SK-N-SH treated with all-trans-retinoic acid at 6 μM for 48 hours (cell line): ENCODE measurements around the gene ANKRD11.

Experiments
- ATAC-seq: fragments of 200-7000 bp; cut with Tn5 transposase; 3 replicates; pipeline ENCODE4 v1.9.1; 2020; ENCODE audit warnings: mild to moderate bottlenecking, moderate library complexity
- ARNTL ChIP-seq: fragments of 450-650 bp; formaldehyde crosslinking; IDR thresholded peaks from 2 replicates; pipeline ENCODE4 v1.5.0; 2020; ENCODE audit warnings: low read depth, mild to moderate bottlenecking, moderate library complexity, borderline replicate concordance
- BACH2 ChIP-seq: fragments of 250-450 bp; sonication (Bioruptor Pico); IDR thresholded peaks from 2 replicates; pipeline ENCODE4 v1.9.0; 2021; ENCODE audit warnings: mild to moderate bottlenecking, borderline replicate concordance
- CSDC2 ChIP-seq: fragments of 250-450 bp; sonication (Bioruptor Pico); IDR thresholded peaks from 2 replicates; pipeline ENCODE4 v1.5.0; 2020; ENCODE audit warnings: mild to moderate bottlenecking, moderate library complexity
- ESRRG ChIP-seq: fragments of 250-450 bp; sonication (Bioruptor Pico); IDR thresholded peaks from 2 replicates; pipeline ENCODE4 v1.6.1; 2021; ENCODE audit warnings: mild to moderate bottlenecking
- GLIS3 ChIP-seq: fragments of 250-450 bp; sonication (Bioruptor Pico); IDR thresholded peaks from 2 replicates; pipeline ENCODE4 v1.5.0; 2020; ENCODE audit warnings: mild to moderate bottlenecking, moderate library complexity
- ISL1 ChIP-seq: fragments of 250-450 bp; sonication (Bioruptor Pico); IDR thresholded peaks from 2 replicates; pipeline ENCODE4 v2.1.2; 2022; ENCODE audit warnings: mild to moderate bottlenecking, moderate library complexity
- OSR1 ChIP-seq: fragments of 250-450 bp; sonication (Bioruptor Pico); IDR thresholded peaks from 2 replicates; pipeline ENCODE4 v1.8.0; 2022; ENCODE audit warnings: moderate library complexity, mild to moderate bottlenecking, inconsistent platforms
- PATZ1 ChIP-seq: fragments of 250-450 bp; sonication (Bioruptor Pico); IDR thresholded peaks from 2 replicates; pipeline ENCODE4 v1.8.0; 2020; ENCODE audit warnings: mild to moderate bottlenecking, moderate library complexity, borderline replicate concordance
- PPARA ChIP-seq: fragments of 250-450 bp; sonication (Bioruptor Pico); IDR thresholded peaks from 2 replicates; pipeline ENCODE4 v1.5.0; 2020; ENCODE audit warnings: mild to moderate bottlenecking, borderline replicate concordance
- RARB ChIP-seq: fragments of 250-450 bp; sonication (Bioruptor Pico); IDR thresholded peaks from 2 replicates; pipeline ENCODE4 v1.8.0; 2021; ENCODE audit warnings: mild to moderate bottlenecking, moderate library complexity
- SNAI2 ChIP-seq: fragments of 250-450 bp; sonication (Bioruptor Pico); IDR thresholded peaks from 2 replicates; pipeline ENCODE4 v1.5.0; 2020; ENCODE audit warnings: mild to moderate bottlenecking, moderate library complexity
- TCF4 ChIP-seq: fragments of 250-450 bp; sonication (Bioruptor Pico); IDR thresholded peaks from 2 replicates; pipeline ENCODE4 v1.8.0; 2021; ENCODE audit warnings: mild to moderate bottlenecking, moderate library complexity, borderline replicate concordance
- TOX ChIP-seq: fragments of 250-450 bp; sonication (Bioruptor Pico); IDR thresholded peaks from 2 replicates; pipeline ENCODE4 v1.8.0; 2021; ENCODE audit warnings: mild to moderate bottlenecking, moderate library complexity, borderline replicate concordance
- TSHZ2 ChIP-seq: fragments of 250-450 bp; sonication (Bioruptor Pico); IDR thresholded peaks from 2 replicates; pipeline ENCODE4 v1.5.0; 2020; ENCODE audit warnings: mild to moderate bottlenecking, moderate library complexity
- ZC3H10 ChIP-seq: fragments of 250-450 bp; sonication (Bioruptor Pico); IDR thresholded peaks from 2 replicates; pipeline ENCODE4 v1.5.1; 2021; ENCODE audit warnings: mild to moderate bottlenecking, moderate library complexity
- ZFP3 ChIP-seq: fragments of 250-450 bp; sonication (Bioruptor Pico); IDR thresholded peaks from 2 replicates; pipeline ENCODE4 v1.5.0; 2020; ENCODE audit warnings: mild to moderate bottlenecking, moderate library complexity
- ZFP30 ChIP-seq: fragments of 450-650 bp; formaldehyde crosslinking; IDR thresholded peaks from 2 replicates; pipeline ENCODE4 v1.5.0; 2022; ENCODE audit warnings: mild to moderate bottlenecking, moderate library complexity
- ZNF565 ChIP-seq: fragments of 450-650 bp; formaldehyde crosslinking; conservative IDR thresholded peaks from 2 replicates; pipeline ENCODE4 v1.5.0; 2020; ENCODE audit warnings: low read depth, mild to moderate bottlenecking, moderate library complexity
- ZNF70 ChIP-seq: fragments of 450-650 bp; formaldehyde crosslinking; IDR thresholded peaks from 2 replicates; pipeline ENCODE4 v1.5.0; 2020; ENCODE audit warnings: mild to moderate bottlenecking, moderate library complexity
- TF ChIP-seq, protein P1 (sequence below): fragments of 250-450 bp; sonication (Bioruptor Pico); IDR thresholded peaks from 2 replicates; pipeline ENCODE4 v1.5.1; 2020; ENCODE audit warnings: low read depth, mild to moderate bottlenecking, moderate library complexity
- TF ChIP-seq, protein P2 (sequence below): fragments of 250-450 bp; sonication (Bioruptor Pico); IDR thresholded peaks from 2 replicates; pipeline ENCODE4 v1.8.0; 2021; ENCODE audit warnings: low read depth, mild to moderate bottlenecking, moderate library complexity, borderline replicate concordance
- TF ChIP-seq, protein P3 (sequence below): fragments of 250-450 bp; sonication (Bioruptor Pico); IDR thresholded peaks from 2 replicates; pipeline ENCODE4 v1.5.1; 2021; ENCODE audit warnings: mild to moderate bottlenecking, moderate library complexity

ANKRD11 gene

DNA sequence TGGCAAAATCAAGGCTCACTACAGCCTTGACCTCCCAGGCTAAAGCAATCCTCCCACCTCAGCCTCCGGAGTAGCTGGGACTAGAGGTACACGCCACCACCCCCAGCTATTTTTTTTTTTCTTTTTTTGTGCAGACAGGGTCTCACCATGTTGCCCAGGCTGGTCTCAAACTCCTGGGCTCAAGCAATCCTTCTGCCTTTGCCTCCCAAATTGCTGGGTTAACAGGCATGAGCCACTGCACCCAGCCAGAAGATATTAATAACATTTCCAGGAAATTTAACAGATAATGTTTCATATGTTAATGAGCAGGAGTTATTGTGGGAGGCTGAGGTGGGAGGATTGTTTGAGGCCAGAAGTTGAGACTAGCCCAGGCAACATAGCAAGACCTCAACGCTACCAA lies 9.4 kb upstream of the ANKRD11 start:
- TF ChIP-seq ZNF70, result no peak
- no peak for TF ChIP-seq ZFP3
- no peak for TF ChIP-seq ZFP30
- no peak for TF ChIP-seq GLIS3 (CRISPR knock-in tag)
- TF ChIP-seq, protein P1, sequence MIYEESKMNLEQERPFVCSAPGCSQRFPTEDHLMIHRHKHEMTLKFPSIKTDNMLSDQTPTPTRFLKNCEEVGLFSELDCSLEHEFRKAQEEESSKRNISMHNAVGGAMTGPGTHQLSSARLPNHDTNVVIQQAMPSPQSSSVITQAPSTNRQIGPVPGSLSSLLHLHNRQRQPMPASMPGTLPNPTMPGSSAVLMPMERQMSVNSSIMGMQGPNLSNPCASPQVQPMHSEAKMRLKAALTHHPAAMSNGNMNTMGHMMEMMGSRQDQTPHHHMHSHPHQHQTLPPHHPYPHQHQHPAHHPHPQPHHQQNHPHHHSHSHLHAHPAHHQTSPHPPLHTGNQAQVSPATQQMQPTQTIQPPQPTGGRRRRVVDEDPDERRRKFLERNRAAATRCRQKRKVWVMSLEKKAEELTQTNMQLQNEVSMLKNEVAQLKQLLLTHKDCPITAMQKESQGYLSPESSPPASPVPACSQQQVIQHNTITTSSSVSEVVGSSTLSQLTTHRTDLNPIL (CRISPR knock-in tag), result no peak
- no peak for TF ChIP-seq BACH2 (CRISPR knock-in tag)
- no peak for TF ChIP-seq TCF4 (CRISPR knock-in tag)
- TF ChIP-seq ARNTL (CRISPR knock-in tag), result no peak
- TF ChIP-seq OSR1 (CRISPR knock-in tag), result no peak
- no peak for TF ChIP-seq ZNF565
- TF ChIP-seq CSDC2, result no peak
- no peak for TF ChIP-seq ESRRG (CRISPR knock-in tag)
- TF ChIP-seq ISL1 (CRISPR knock-in tag), result no peak
- TF ChIP-seq PATZ1, result no peak
- no peak for TF ChIP-seq PPARA (CRISPR knock-in tag)
- no peak for TF ChIP-seq TSHZ2 (CRISPR knock-in tag)
- TF ChIP-seq, protein P2, sequence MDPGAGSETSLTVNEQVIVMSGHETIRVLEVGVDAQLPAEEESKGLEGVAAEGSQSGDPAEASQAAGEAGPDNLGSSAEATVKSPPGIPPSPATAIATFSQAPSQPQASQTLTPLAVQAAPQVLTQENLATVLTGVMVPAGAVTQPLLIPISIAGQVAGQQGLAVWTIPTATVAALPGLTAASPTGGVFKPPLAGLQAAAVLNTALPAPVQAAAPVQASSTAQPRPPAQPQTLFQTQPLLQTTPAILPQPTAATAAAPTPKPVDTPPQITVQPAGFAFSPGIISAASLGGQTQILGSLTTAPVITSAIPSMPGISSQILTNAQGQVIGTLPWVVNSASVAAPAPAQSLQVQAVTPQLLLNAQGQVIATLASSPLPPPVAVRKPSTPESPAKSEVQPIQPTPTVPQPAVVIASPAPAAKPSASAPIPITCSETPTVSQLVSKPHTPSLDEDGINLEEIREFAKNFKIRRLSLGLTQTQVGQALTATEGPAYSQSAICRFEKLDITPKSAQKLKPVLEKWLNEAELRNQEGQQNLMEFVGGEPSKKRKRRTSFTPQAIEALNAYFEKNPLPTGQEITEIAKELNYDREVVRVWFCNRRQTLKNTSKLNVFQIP (CRISPR knock-in tag), result no peak
- TF ChIP-seq, protein P3, sequence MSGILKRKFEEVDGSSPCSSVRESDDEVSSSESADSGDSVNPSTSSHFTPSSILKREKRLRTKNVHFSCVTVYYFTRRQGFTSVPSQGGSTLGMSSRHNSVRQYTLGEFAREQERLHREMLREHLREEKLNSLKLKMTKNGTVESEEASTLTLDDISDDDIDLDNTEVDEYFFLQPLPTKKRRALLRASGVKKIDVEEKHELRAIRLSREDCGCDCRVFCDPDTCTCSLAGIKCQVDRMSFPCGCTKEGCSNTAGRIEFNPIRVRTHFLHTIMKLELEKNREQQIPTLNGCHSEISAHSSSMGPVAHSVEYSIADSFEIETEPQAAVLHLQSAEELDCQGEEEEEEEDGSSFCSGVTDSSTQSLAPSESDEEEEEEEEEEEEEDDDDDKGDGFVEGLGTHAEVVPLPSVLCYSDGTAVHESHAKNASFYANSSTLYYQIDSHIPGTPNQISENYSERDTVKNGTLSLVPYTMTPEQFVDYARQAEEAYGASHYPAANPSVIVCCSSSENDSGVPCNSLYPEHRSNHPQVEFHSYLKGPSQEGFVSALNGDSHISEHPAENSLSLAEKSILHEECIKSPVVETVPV (CRISPR knock-in tag), result no peak
- TF ChIP-seq TOX (CRISPR knock-in tag), result no peak
- TF ChIP-seq, all 23 proteins: peak for 0
- no peak for ATAC-seq

- ATAC-seq, result no peak
- TF ChIP-seq BACH2 (CRISPR knock-in tag), result no peak
Measured at GRCh38 chr16:89498839-89499238, 8.5 kb upstream of the ANKRD11 start.

- TF ChIP-seq SNAI2 (CRISPR knock-in tag) (no peak), ZNF70 (no peak), RARB (no peak), PPARA (CRISPR knock-in tag) (no peak), CSDC2 (no peak), ZC3H10 (CRISPR knock-in tag) (no peak), ARNTL (CRISPR knock-in tag) (no peak), TSHZ2 (CRISPR knock-in tag) (no peak), OSR1 (CRISPR knock-in tag) (no peak), ZFP30 (no peak)
- TF ChIP-seq, protein P3 (CRISPR knock-in tag), result no peak
- TF ChIP-seq, protein P1 (CRISPR knock-in tag), result no peak
Measured at GRCh38 chr16:89495121-89495520, 4.8 kb upstream of the ANKRD11 start.

More at GRCh38 chr16:89495121-89495520, 4.8 kb upstream of the ANKRD11 start:
- no peak for ATAC-seq
